ENCODE results near the gene CTSV. TPM values are rescaled to one million over a fixed set of nuclear protein-coding genes. Genes with fewer than 3 reads are reported as not detected.

CTSV gene
- total RNA-seq, 4 donors from 2014 or later = 0.88 to 1.0 TPM; not detected in 2

DNA sequence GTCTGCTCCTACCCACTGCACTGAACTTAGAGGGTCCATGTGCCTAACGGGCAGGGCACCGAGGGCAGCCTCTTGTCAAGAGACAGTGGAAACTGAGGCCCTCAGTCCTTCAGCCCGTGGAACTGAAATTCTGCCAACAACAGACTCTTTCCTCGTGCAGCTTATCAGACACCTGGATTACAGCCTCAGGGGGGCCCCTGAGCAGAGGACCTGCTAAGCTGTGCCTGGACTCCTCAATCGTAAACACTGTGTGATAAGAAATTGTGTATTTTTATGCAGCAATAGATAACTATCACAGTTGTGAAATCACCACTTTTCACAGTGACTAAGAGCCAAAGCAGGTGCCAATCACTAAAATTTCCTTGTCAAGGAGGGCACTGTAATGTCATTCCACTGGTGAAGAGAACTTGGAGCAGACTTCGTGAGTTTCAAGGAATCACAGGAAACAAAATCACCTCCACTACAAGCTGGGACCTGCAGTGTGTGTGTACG, 33.4 kb upstream of the CTSV start:
- TF ChIP-seq, protein P1, sequence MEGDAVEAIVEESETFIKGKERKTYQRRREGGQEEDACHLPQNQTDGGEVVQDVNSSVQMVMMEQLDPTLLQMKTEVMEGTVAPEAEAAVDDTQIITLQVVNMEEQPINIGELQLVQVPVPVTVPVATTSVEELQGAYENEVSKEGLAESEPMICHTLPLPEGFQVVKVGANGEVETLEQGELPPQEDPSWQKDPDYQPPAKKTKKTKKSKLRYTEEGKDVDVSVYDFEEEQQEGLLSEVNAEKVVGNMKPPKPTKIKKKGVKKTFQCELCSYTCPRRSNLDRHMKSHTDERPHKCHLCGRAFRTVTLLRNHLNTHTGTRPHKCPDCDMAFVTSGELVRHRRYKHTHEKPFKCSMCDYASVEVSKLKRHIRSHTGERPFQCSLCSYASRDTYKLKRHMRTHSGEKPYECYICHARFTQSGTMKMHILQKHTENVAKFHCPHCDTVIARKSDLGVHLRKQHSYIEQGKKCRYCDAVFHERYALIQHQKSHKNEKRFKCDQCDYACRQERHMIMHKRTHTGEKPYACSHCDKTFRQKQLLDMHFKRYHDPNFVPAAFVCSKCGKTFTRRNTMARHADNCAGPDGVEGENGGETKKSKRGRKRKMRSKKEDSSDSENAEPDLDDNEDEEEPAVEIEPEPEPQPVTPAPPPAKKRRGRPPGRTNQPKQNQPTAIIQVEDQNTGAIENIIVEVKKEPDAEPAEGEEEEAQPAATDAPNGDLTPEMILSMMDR (IDR thresholded peaks at IDR 0.05; ENCODE audit: low read depth) = no peak

DNA sequence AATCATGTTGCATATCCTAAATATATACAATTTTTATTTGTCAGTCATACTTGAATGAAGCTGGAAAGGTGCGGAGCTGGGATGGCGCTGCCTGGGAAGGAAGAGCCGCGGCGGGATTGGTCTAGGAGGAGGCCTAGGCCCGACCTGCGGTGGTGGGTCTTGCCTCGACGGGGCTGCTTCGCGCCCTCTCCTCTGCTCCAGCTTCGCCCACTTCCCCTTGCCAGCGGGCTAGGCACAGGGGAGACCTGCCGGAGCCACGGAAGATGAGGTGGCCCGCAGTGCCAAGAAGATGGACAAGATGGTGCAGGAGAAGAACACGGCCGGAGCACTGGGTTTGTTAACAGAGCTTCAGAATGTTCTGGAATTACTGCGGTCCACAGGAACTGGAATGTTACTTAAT, 28.5 kb upstream of the CTSV start:
- TF ChIP-seq, protein P1 (IDR thresholded peaks at IDR 0.05; ENCODE audit: low read depth) = no peak

DNA sequence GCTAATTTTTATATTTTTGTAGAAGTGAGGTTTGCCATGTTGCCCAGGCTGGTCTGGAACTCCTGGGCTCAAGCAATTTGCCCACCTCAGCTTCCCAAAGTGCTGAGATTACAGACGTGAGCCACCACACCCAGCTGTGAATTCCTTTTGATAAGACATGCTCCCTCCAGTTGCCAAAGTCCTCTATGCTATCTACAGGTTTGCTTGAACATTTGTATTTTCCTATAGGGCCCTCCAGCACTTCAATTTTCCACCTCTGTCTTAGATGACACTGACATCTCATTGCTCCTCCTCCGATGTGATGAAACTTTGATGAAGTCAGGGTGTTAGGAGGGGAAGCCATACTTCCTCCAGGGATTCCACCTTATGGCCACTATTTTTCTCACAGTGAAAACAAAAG, 25.2 kb upstream of the CTSV start:
- TF ChIP-seq, protein P1 (IDR thresholded peaks at IDR 0.05; ENCODE audit: low read depth) = no peak

DNA sequence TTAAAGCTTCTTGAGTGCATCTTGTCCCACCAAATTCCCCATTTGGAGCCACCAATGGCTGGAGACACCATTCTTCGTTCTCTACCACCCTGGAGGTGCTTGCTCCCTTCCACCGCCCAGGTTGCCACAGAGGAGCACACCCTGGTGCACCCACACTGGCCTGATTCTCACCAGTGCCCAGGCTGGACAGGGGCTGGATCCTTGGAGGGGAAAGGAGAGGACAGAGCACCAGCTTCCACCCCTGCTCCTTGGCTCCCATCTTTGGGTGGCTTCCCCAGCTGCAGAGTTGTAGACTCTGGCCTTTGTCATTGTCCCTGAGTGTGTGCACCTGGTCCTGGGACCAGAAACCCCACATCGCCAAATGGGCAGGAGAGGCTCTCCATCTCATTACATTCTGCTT, 21.9 kb upstream of the CTSV start:
- TF ChIP-seq, protein P1 (IDR thresholded peaks at IDR 0.05; ENCODE audit: low read depth) = no peak

DNA sequence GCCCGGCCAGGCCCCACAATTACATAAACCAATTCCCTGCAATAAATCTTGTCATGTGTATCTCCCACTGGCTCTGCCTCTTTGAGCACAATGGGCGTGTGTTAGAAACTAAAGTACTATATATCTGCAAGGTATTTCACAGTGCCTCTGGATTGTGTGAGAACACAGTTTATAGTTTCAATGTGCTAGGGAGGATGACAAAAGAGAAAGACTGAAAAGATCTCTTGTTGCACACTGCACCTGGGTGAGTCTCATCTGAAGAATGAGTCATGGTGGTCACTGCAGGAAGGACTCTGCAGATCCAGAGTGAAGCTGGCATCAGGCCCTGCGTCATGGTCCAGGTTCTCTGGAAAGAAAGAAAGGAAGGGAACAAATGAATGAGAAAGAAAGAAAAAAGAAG, 20.7 kb upstream of the CTSV start:
- TF ChIP-seq, protein P1 (IDR thresholded peaks at IDR 0.05; ENCODE audit: low read depth) = no peak

DNA sequence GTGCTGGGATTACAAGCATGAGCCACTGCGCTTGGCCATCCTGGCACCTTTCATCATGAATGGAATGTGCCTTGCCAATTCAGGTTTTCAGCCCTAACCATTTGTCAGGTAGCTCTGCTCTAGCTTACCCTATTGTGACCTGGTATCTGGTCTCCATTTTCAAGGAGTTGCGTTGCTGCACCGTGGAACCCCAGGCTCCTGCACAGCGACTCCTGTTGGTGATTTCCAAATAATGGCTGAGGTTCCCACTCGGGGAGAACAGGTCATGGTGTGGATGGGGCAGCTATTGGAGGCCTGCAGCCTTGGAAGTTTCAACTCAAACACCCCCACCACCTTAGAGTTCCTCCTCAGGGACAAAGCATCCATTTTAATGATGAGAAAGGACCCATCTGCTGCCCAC, 18.7 kb upstream of the CTSV start:
- TF ChIP-seq, protein P1 (IDR thresholded peaks at IDR 0.05; ENCODE audit: low read depth) = no peak

DNA sequence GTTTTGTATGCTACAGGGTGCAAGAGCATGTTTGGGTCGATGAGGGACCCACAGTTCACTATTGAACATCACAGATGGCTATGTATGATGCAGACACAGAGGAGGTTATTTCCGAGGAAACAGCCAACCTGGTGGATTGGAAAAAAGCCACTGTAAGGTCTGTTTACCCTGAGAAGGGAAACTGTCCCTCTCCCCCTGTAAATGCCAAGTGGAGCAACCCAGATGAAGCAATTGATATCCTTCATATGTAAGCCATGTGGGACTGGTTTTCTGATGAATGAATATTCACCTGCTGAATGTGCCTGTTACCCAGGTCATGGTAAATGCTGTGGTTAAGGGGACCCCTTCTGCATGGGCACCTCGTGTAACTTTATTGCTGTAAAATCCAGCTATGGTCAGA, 14.8 kb upstream of the CTSV start:
- TF ChIP-seq, protein P1 (IDR thresholded peaks at IDR 0.05; ENCODE audit: low read depth) = no peak

Data from subcutaneous adipose tissue (tissue), 4 donors.